ENCODE results near the gene GPSM1.

GPSM1 gene

GRCh38 chr9:136378170-136379002, 51.0 kb downstream of the GPSM1 start:
- no peak for DNase-seq

- DNase-seq, result no peak
Measured at GRCh38 chr9:136379003-136379287, 51.6 kb downstream of the GPSM1 start.

- no peak for DNase-seq
Measured at GRCh38 chr9:136379401-136379800, 52.1 kb downstream of the GPSM1 start.

GRCh38 chr9:136379891-136380290, 52.6 kb downstream of the GPSM1 start:
- DNase-seq, result no peak

GRCh38 chr9:136380381-136380780, 53.0 kb downstream of the GPSM1 start:
- DNase-seq, result no peak

- DNase-seq, result no peak
Measured at GRCh38 chr9:136381311-136381710, 54.0 kb downstream of the GPSM1 start.

- DNase-seq, result no peak
Measured at GRCh38 chr9:136381966-136382513, 54.7 kb downstream of the GPSM1 start.

DNA sequence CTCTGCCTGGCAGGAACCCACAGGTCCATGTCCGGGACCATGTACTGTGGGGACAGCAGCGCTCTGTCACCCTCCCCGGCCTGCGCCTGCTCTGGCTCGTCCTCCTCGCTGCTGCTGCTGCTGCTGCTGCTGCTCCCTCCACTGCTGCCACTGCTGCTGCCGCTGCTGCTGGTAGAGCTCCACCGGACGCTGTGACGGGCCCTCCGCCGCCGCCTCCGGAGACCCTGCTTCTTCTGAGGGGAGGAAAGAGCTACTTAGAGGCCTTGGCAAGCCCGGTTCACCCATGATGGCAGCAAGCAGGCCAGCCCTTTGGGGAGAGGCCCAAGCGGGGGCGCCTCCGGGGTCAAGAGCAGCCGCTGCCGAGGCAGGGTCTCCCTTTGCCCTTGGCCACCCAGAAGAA, 56.1 kb downstream of the GPSM1 start:
- DNase-seq, result no peak

DNA sequence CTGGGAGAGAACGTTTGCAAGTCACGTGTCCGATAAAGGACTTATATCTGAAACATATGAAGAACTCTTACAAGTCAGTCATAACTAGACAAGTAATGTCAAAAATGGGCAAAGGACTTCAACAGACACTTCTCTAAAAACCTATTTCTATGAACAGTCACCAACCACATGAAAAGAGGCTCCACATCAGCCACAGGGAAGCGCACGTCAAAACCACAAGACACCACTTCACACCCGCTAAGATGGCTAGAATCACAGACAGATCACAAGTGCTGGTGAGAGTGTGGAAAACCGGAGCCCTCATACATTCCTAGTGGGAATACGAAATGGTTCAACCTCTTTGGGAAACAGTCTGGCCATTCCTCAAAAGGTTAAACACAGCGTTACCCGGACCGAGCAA, 57.7 kb downstream of the GPSM1 start:
- DNase-seq, result no peak

DNA sequence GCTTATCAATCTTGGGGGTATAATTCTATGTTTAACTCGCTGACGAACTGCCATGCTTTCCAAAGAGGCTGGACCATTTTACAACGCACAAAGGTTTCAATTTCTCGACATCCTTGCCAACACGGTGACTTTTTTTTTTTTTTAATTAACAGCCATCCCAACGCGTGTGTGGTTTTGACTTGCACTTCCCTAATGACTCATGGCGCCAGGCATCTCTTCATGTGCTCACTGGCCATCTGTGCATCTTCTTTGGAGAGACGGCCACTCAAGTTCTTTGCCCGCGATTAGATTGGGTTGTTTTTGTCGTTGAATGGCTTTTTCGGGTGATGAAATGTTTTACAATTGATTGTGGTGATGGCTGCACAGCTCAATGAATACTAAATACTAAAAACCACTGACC, 58.7 kb downstream of the GPSM1 start:
- no peak for DNase-seq

GRCh38 chr9:136387217-136387616, 59.9 kb downstream of the GPSM1 start:
- DNase-seq, result no peak

DNA sequence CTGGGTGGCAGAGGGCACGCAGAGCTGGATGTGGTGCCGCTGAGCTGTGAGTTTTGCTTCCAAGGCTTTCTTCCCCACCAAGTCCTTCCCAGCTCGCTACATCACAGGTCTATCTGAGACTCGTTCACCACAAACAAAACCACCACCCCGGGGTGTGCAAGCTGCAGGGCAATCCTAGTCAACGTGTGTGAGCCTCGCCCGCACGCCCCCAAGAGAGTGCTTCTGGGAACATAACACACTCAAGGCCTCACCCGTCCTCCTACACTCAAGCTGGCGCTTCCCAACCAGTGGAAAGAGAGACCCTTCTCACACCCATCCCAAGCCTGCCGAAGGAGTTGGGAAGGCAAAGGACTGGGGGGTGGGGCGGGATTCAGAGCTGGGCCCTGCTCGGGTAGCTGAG, 62.1 kb downstream of the GPSM1 start:
- no peak for DNase-seq

- DNase-seq, result no peak
Measured at GRCh38 chr9:136391737-136392537, 64.6 kb downstream of the GPSM1 start.

GRCh38 chr9:136392538-136393449, 65.5 kb downstream of the GPSM1 start:
- no peak for DNase-seq

DNA sequence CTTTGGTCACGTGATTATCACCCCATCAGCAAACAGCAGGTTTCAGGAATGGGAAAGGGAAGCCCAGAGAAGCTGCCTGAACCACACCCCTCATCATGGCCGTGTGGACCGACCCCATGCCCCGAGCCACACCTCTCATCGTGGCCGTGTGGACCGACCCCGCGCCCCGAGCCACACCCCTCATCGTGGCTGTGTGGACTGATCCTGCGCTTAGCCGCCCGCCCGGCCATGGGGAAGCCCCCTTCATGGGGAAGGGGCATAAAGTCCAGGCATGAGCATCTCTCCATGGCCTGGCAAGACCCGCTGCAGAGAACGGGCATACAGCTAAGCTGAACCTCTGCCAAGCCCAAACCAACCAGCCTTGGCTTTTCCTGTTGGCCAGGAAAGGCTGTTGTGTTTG, 66.2 kb downstream of the GPSM1 start:
- no peak for DNase-seq

DNA sequence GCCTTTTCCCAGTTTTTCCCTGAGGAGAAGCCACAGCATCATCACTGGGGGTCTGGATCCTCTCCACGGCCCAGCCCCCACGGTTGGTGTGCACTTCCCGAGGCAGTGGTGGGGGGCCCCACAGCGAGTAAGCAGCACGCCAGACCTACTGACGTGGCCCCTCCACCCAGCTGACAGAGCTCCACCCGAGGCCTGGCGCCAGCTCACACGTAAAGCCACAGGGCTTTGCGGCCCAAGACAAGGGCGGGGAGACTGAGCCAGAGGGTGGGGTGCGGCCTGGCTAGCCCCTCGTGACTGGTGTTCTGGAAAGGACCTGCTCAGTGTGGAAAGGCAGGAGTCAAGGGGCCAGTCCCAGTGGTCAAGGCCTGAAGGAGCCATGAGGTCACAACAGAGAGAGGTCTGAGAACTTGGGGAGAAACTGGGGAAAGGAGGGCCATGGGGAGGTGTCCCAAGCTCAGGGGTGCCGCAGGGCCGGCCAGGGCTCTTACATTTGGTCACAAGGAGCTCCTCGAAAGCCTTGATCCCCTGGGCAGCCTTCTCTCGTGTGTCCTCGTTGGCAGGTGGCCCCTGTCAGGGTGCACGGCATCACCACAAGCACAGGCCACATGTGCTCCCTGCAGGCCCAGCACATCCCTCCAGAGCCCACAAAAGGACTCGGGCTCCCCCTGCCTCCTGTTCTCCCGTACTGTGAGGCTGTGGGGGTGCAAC, 67.1 kb downstream of the GPSM1 start:
- DNase-seq, result no peak

DNA sequence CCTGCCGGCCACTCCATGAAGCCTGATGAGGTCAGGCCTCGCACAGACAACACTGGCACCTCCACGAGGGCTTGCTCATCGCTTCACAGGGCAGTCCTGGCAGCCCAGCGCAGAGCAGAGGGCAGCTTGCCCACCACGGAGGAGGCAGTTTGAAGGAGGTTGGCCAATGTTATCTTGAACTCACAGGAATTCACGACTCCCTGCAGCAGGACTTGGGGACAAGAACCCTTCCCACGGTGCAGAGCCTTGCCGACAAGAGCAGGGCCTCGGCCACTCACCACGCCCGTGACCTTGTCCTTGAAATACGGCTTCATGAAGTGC, 67.6 kb downstream of the GPSM1 start:
- no peak for DNase-seq

- no peak for DNase-seq
Measured at GRCh38 chr9:136395345-136396218, 68.2 kb downstream of the GPSM1 start.

- no peak for DNase-seq
Measured at GRCh38 chr9:136396219-136396515, 68.8 kb downstream of the GPSM1 start.

GRCh38 chr9:136397643-136398042, 70.3 kb downstream of the GPSM1 start:
- DNase-seq, result no peak

DNA sequence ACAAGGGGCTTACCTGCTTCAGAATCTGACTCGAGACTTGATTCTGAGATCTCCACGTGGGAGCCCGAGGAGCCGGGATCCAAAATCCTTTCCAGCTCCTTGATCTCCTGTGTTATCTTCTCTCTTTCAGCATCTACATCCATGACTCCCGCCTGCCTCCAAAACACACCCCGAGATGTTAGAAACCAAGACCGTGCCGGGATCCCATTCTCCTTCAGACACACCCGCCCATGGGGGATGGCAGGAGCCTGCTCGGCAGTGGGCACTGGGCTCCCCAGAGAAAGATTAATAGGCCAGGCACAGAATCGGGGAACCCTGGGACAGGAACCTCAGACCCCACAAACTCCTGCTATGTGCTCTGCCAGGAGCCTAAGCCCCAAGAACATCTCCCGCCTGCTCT, 70.9 kb downstream of the GPSM1 start:
- DNase-seq, result no peak

Measured in NCI-H1417 (cell line).